B cell (primary cell): Measurements from ENCODE around the gene CACNA2D4. TPM values are rescaled to one million over a fixed set of nuclear protein-coding genes. Genes with fewer than 3 reads are reported as not detected.

Experiments
- ATAC-seq: fragments of 200-7000 bp; cut with Tn5 transposase; one replicate; pipeline ENCODE4 v1.10.0; 2021; ENCODE audit warnings: low read depth, mild to moderate bottlenecking, moderate number of reproducible peaks, moderate library complexity
- CTCF ChIA-PET: fragments of 350-600 bp; sonication (Branson Sonifier 250); formaldehyde crosslinking; loops from one replicate; lab custom pipeline; 2021; ENCODE audit warnings: antibody characterized with exemption, inconsistent platforms; lab: Charles Lee
- POLR2A ChIA-PET: fragments of 350-600 bp; sonication (Branson Sonifier 250); formaldehyde crosslinking; loops from one replicate; lab custom pipeline; 2021; ENCODE audit warnings: antibody characterized with exemption; lab: Charles Lee
- DNase-seq: peaks from one replicate; pipeline ENCODE4 v3.0.0; 2013
- H2AFZ ChIP-seq: 2 replicates; pipeline ENCODE4 v1.6.1; 2012; ENCODE audit warnings: mild to moderate bottlenecking, low read depth, low read length; ENCODE audit not compliant: insufficient read depth, poor library complexity, severe bottlenecking
- H3K27ac ChIP-seq, 2 donors: 1 replicate in 1 of 2; 2 replicates in 1 of 2; pipeline ENCODE4 v1.5.1; 2012 to 2013; ENCODE audit warnings: low read length in 2 of 2, mild to moderate bottlenecking in 2 of 2, moderate library complexity in 1 of 2
- H3K27me3 ChIP-seq, 4 experiments: fragments of 200-600 bp in 1 of 4; sonication (generic) in 1 of 4; replicated peaks in 1 of 4; 1 replicate in 2 of 4; 2 replicates in 2 of 4; pipeline versions ENCODE4 v1.6.1 to v1.7.0; 2013 to 2016; ENCODE audit warnings: low read length in 3 of 4, mild to moderate bottlenecking in 2 of 4, mixed read lengths in 1 of 4, moderate library complexity in 1 of 4; ENCODE audit not compliant: insufficient read depth in 4 of 4, control insufficient read depth in 3 of 4; ENCODE audit errors: control extremely low read depth in 1 of 4
- H3K36me3 ChIP-seq, 2 experiments: replicated peaks in 1 of 2; 1 replicate in 1 of 2; 2 replicates in 1 of 2; pipeline versions ENCODE4 v1.6.1 to v1.7.1; 2013; ENCODE audit warnings: low read length in 1 of 2; ENCODE audit not compliant: insufficient read depth in 2 of 2, control insufficient read depth in 1 of 2; ENCODE audit errors: control extremely low read depth in 1 of 2, extremely low read depth in 1 of 2
- H3K4me1 ChIP-seq, 2 donors: fragments of 200-600 bp in 1 of 2; sonication (generic) in 1 of 2; 1 replicate in 1 of 2; 2 replicates in 1 of 2; pipeline versions ENCODE4 v1.5.1 to v1.6.1; 2013 to 2017; ENCODE audit warnings: low read length in 2 of 2; ENCODE audit not compliant: control insufficient read depth in 2 of 2, insufficient read depth in 2 of 2
- H3K4me2 ChIP-seq: replicated peaks from 2 replicates; pipeline ENCODE3; 2012; ENCODE audit warnings: mild to moderate bottlenecking, low read depth, low read length; ENCODE audit not compliant: poor library complexity, severe bottlenecking
- H3K4me3 ChIP-seq, 5 experiments: fragments of 200-600 bp in 1 of 5; sonication (generic) in 1 of 5; 1 replicate in 3 of 5; 2 replicates in 2 of 5; pipeline versions ENCODE4 v1.5.1 to v1.7.0; 2011 to 2016; ENCODE audit warnings: low read length in 4 of 5, mild to moderate bottlenecking in 4 of 5, low read depth in 2 of 5, control low read depth in 1 of 5, moderate library complexity in 1 of 5; ENCODE audit not compliant: insufficient read depth in 1 of 5; ENCODE audit errors: control extremely low read depth in 1 of 5, extremely low read depth in 1 of 5
- H3K79me2 ChIP-seq: fragments of 200-600 bp; sonication (generic); one replicate; pipeline ENCODE4 v1.6.0; 2016; ENCODE audit warnings: low read length; ENCODE audit not compliant: control insufficient read depth, insufficient read depth
- H3K9ac ChIP-seq: fragments of 200-600 bp; sonication (generic); 2 replicates; pipeline ENCODE4 v1.6.1; 2017; ENCODE audit warnings: mild to moderate bottlenecking, low read length, moderate library complexity
- H3K9me3 ChIP-seq, 3 donors: one replicate each; pipeline versions ENCODE4 v1.6.1 to v1.7.1; 2013; ENCODE audit warnings: low read length in 2 of 3; ENCODE audit not compliant: control insufficient read depth in 2 of 3, insufficient read depth in 1 of 3; ENCODE audit errors: control extremely low read depth in 1 of 3
- H4K20me1 ChIP-seq: 2 replicates; pipeline ENCODE4 v1.6.0; 2012; ENCODE audit warnings: mild to moderate bottlenecking, low read length; ENCODE audit not compliant: insufficient read depth, control insufficient read depth, poor library complexity, severe bottlenecking
- H3K27ac Mint-ChIP-seq: one replicate; pipeline ENCODE4 v1.8.0; 2021; ENCODE audit warnings: mixed read lengths
- H3K27me3 Mint-ChIP-seq: one replicate; pipeline ENCODE4 v1.8.0; 2021; ENCODE audit warnings: mixed read lengths
- H3K4me1 Mint-ChIP-seq: one replicate; pipeline ENCODE4 v1.8.0; 2021; ENCODE audit warnings: mixed read lengths
- H3K4me3 Mint-ChIP-seq: one replicate; pipeline ENCODE4 v1.8.0; 2021; ENCODE audit warnings: mixed read lengths
- H3K9me3 Mint-ChIP-seq: one replicate; pipeline ENCODE4 v1.8.0; 2022; ENCODE audit warnings: mixed read lengths; ENCODE audit not compliant: insufficient read depth
- EZH2 ChIP-seq: IDR thresholded peaks from 2 replicates; pipeline ENCODE4 v1.6.1; 2012; ENCODE audit warnings: borderline replicate concordance, low read depth, mild to moderate bottlenecking, moderate library complexity, low read length; ENCODE audit not compliant: insufficient read depth, poor library complexity, severe bottlenecking
- WGBS: methylation state at CpG from one replicate; pipeline ENCODE4 v1.1.5; 2013; ENCODE audit warnings: missing lambda C conversion rate; ENCODE audit not compliant: insufficient coverage; 5-methylcytosine and 5-hydroxymethylcytosine counted together
- intact Hi-C: fragments of 100-400 bp; cut with micrococcal nuclease; formaldehyde crosslinking; loops from one replicate; pipeline ENCODE4 v1.10.0; 2022
- polyA plus RNA-seq: library from polyadenylated mRNA; depleted of rRNA; stranded (reverse); fragments of >200 nt; gene quantifications from 2 replicates; pipeline ENCODE4 v1.2.3, GENCODE V29; 2012
- total RNA-seq, 2 donors: library from RNA; stranded (reverse); fragments of 120-200 nt in 1 of 2; gene quantifications; 1 replicate in 1 of 2; 2 replicates in 1 of 2; pipeline versions ENCODE4 v1.2.3 to v1.2.4, GENCODE V29; 2013 to 2022
- TF ChIP-seq, protein P1 (sequence below): fragments of 200-600 bp; IDR thresholded peaks from one replicate; pipeline ENCODE4 v1.8.0; 2022; ENCODE audit warnings: antibody characterized with exemption, mild to moderate bottlenecking

Gene CACNA2D4
- total and polyA plus RNA-seq, 2 donors (not counting 1 experiment from before 2014, with no cell fraction given): 6.0 to 7.4 TPM

DNA sequence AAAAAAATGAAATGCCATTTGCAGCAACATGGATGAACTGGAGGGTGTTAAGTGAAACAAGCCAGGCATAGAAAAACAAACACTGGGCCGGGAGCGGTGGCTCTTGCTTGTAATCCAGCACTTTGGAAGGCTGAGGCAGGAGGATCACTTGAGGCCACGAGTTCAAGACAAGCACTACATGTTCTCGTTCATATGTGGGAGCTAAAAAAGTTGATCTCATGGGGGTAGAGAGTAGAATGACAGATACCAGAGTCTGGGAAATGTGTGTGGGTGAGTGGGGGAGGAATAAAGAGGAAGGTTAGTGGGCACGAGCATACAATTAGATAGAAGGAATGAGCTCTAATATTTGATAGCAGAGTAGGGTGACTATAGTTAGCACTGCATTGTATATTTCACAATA is 21.5 kb downstream of the CACNA2D4 start:
- H3K4me3 ChIP-seq: no peak overlapping the region
- H3K9me3 Mint-ChIP-seq: peaks cover 10% of the 10 kb centered on the region
- H3K9ac ChIP-seq: no peak overlapping the region
- no peak for ATAC-seq
- no peaks in the 10 kb centered on the region for H3K4me1 Mint-ChIP-seq
- no peaks in the 10 kb centered on the region for H3K79me2 ChIP-seq
- H3K27ac ChIP-seq: no peak overlapping the region
- ChIA-PET POLR2A (no interaction called here), CTCF (no interaction called here)
- intact Hi-C loops: no loop called here
- H3K27me3 ChIP-seq: peaks cover 0 to 3% (median 0%) of the 10 kb centered on the region in 4 experiments
- TF ChIP-seq EZH2: no peak
- TF ChIP-seq, protein P1, sequence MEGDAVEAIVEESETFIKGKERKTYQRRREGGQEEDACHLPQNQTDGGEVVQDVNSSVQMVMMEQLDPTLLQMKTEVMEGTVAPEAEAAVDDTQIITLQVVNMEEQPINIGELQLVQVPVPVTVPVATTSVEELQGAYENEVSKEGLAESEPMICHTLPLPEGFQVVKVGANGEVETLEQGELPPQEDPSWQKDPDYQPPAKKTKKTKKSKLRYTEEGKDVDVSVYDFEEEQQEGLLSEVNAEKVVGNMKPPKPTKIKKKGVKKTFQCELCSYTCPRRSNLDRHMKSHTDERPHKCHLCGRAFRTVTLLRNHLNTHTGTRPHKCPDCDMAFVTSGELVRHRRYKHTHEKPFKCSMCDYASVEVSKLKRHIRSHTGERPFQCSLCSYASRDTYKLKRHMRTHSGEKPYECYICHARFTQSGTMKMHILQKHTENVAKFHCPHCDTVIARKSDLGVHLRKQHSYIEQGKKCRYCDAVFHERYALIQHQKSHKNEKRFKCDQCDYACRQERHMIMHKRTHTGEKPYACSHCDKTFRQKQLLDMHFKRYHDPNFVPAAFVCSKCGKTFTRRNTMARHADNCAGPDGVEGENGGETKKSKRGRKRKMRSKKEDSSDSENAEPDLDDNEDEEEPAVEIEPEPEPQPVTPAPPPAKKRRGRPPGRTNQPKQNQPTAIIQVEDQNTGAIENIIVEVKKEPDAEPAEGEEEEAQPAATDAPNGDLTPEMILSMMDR: no peak
- H3K27me3 Mint-ChIP-seq: peaks cover 29% of the 10 kb centered on the region
- no peaks in the 10 kb centered on the region for H4K20me1 ChIP-seq
- H3K4me1 ChIP-seq: no peaks in the 10 kb centered on the region
- DNase-seq: no peak
- no peak overlapping the region for H2AFZ ChIP-seq
- peaks cover 0 to 4% (median 3%) of the 10 kb centered on the region in 3 donors for H3K9me3 ChIP-seq
- 96% methylated on average over 4 of the region's 5 CpGs for WGBS
- no peak overlapping the region for H3K4me2 ChIP-seq
- H3K4me3 Mint-ChIP-seq: no peak overlapping the region
- H3K27ac Mint-ChIP-seq: no peak overlapping the region
- no peaks in the 10 kb centered on the region for H3K36me3 ChIP-seq

GRCh38 chr12:1890810-1891209 is 27.6 kb downstream of the CACNA2D4 start:
- DNase-seq: no peak
- WGBS: 96% methylated on average over 2 of the region's 2 CpGs
- Histone ChIP-seq H3K4me2 (no peak overlapping the region), H4K20me1 (no peaks in the 10 kb centered on the region), H3K79me2 (no peaks in the 10 kb centered on the region), H3K36me3 (no peaks in the 10 kb centered on the region), H2AFZ (no peak overlapping the region), H3K9ac (no peak overlapping the region), H3K4me1 (no peaks in the 10 kb centered on the region), H3K4me3 (no peak overlapping the region), H3K9me3 (peaks cover 0 to 17% (median 16%) of the 10 kb centered on the region in 3 donors), H3K27ac (no peak overlapping the region), H3K27me3 (peaks cover 0 to 2% (median 0%) of the 10 kb centered on the region in 4 experiments)
- ChIA-PET POLR2A (no interaction called here), CTCF (no interaction called here)
- H3K9me3 Mint-ChIP-seq: peaks cover 12% of the 10 kb centered on the region
- ATAC-seq: no peak
- H3K4me3 Mint-ChIP-seq: no peak overlapping the region
- intact Hi-C loops: no loop called here
- no peak for TF ChIP-seq EZH2
- TF ChIP-seq, protein P1: no peak
- H3K4me1 Mint-ChIP-seq: no peaks in the 10 kb centered on the region
- peaks cover 59% of the 10 kb centered on the region for H3K27me3 Mint-ChIP-seq
- no peak overlapping the region for H3K27ac Mint-ChIP-seq
